HepG2 (cell line): ENCODE data around the gene USP32. TPM values are rescaled to one million over a fixed set of nuclear protein-coding genes. Genes with fewer than 3 reads are reported as not detected.

ENCODE experiments used
- AGO2 ChIP-seq: fragments of 200-400 bp; formaldehyde crosslinking; optimal IDR thresholded peaks from 2 replicates; pipeline ENCODE3; 2017; ENCODE audit warnings: mild to moderate bottlenecking, low read depth, low read length, moderate library complexity
- BORCS8-MEF2B ChIP-seq: sonication (generic); formaldehyde crosslinking; IDR thresholded peaks from 2 replicates; pipeline ENCODE4 v1.8.0; 2022; ENCODE audit warnings: mild to moderate bottlenecking, missing genetic modification reagents
- ETS1 ChIP-seq: sonication (generic); formaldehyde crosslinking; IDR thresholded peaks from 2 replicates; pipeline ENCODE4 v1.4.0; 2020; ENCODE audit warnings: missing genetic modification reagents
- EZH2 ChIP-seq: conservative IDR thresholded peaks from 2 replicates; pipeline ENCODE4 v1.6.1; 2012; ENCODE audit warnings: mild to moderate bottlenecking, low read depth, low read length, moderate library complexity
- MAFF ChIP-seq: IDR thresholded peaks from 2 replicates; pipeline ENCODE4 v1.6.1; 2011; ENCODE audit warnings: low read depth, low read length, improper control_type of control experiment
- PCBP1 ChIP-seq: fragments of 200-400 bp; formaldehyde crosslinking; IDR thresholded peaks from 2 replicates; pipeline ENCODE4 v1.6.1; 2017; ENCODE audit warnings: mild to moderate bottlenecking, low read depth, low read length, borderline replicate concordance
- RBM39 ChIP-seq: fragments of 200-400 bp; formaldehyde crosslinking; IDR thresholded peaks from one replicate; pipeline ENCODE4 v1.6.1; 2018; ENCODE audit warnings: antibody characterized with exemption, mild to moderate bottlenecking, low read depth, low read length; ENCODE audit not compliant: poor library complexity, severe bottlenecking
- TARDBP ChIP-seq: sonication (generic); formaldehyde crosslinking; IDR thresholded peaks from 2 replicates; pipeline ENCODE4 v1.8.0; 2022; ENCODE audit warnings: mild to moderate bottlenecking, missing genetic modification reagents
- TEAD3 ChIP-seq: optimal IDR thresholded peaks from 2 replicates; pipeline ENCODE3; 2016; ENCODE audit warnings: borderline replicate concordance
- TERF1 ChIP-seq: sonication (generic); formaldehyde crosslinking; IDR thresholded peaks from 2 replicates; pipeline ENCODE4 v1.8.0; 2022; ENCODE audit warnings: mild to moderate bottlenecking, missing genetic modification reagents, moderate library complexity
- TFDP1 ChIP-seq: IDR thresholded peaks from 2 replicates; pipeline ENCODE4 v1.6.1; 2016; ENCODE audit warnings: missing compliant biosample characterization, missing genetic modification reagents, borderline replicate concordance
- ZBED4 ChIP-seq: sonication (generic); formaldehyde crosslinking; IDR thresholded peaks from 2 replicates; pipeline ENCODE4 v1.4.0; 2020; ENCODE audit warnings: missing genetic modification reagents, borderline replicate concordance
- ZNF10 ChIP-seq: sonication (generic); formaldehyde crosslinking; IDR thresholded peaks from 2 replicates; pipeline ENCODE4 v1.4.0; 2020; ENCODE audit warnings: mild to moderate bottlenecking, low read depth, missing genetic modification reagents, borderline replicate concordance
- ZNF101 ChIP-seq: sonication (generic); formaldehyde crosslinking; IDR thresholded peaks from 2 replicates; pipeline ENCODE4 v1.4.0; 2020; ENCODE audit warnings: mild to moderate bottlenecking, low read depth, missing genetic modification reagents, borderline replicate concordance
- ZNF234 ChIP-seq: sonication (generic); formaldehyde crosslinking; conservative IDR thresholded peaks from 2 replicates; pipeline ENCODE4 v1.5.1; 2020; ENCODE audit warnings: mild to moderate bottlenecking, missing genetic modification reagents
- ZNF326 ChIP-seq: sonication (generic); formaldehyde crosslinking; IDR thresholded peaks from 2 replicates; pipeline ENCODE4 v1.4.0; 2020; ENCODE audit warnings: missing genetic modification reagents, borderline replicate concordance
- ZNF546 ChIP-seq: sonication (generic); formaldehyde crosslinking; conservative IDR thresholded peaks from 2 replicates; pipeline ENCODE4 v1.8.1; 2023; ENCODE audit warnings: mild to moderate bottlenecking, missing genetic modification reagents
- ZNF713 ChIP-seq: sonication (generic); formaldehyde crosslinking; IDR thresholded peaks from 2 replicates; pipeline ENCODE4 v1.4.0; 2020; ENCODE audit warnings: mild to moderate bottlenecking, missing genetic modification reagents
- ZNF816 ChIP-seq: sonication (generic); formaldehyde crosslinking; IDR thresholded peaks from 2 replicates; pipeline ENCODE4 v1.8.0; 2022; ENCODE audit warnings: missing genetic modification reagents, mild to moderate bottlenecking, borderline replicate concordance
- ZNF83 ChIP-seq: sonication (generic); formaldehyde crosslinking; IDR thresholded peaks from 2 replicates; pipeline ENCODE4 v1.4.0; 2020; ENCODE audit warnings: missing genetic modification reagents, mild to moderate bottlenecking, borderline replicate concordance
- ZNF878 ChIP-seq: sonication (generic); formaldehyde crosslinking; IDR thresholded peaks from 2 replicates; pipeline ENCODE4 v1.8.1; 2023; ENCODE audit warnings: mild to moderate bottlenecking, missing genetic modification reagents, moderate library complexity
- polyA plus RNA-seq, 8 experiments: library from polyadenylated mRNA; depleted of rRNA in 3 of 8; stranded (reverse) in 7 of 8; unstranded in 1 of 8; fragments of >200 nt; fragmentation: Illumina TruSeq in 4 of 8; extraction: Trizol in 4 of 8; gene quantifications; 2 replicates each; pipeline versions ENCODE4 v1.2.1 to v1.2.3, GENCODE V29; 2011 to 2016; ENCODE audit warnings: low read depth in 4 of 8, missing spikeins in 1 of 8, mixed read lengths in 1 of 8; ENCODE audit not compliant: insufficient read depth in 1 of 8
- total RNA-seq, 5 experiments: library from RNA; depleted of rRNA; stranded (reverse); fragments of >200 nt; fragmentation: Illumina TruSeq; extraction: Trizol; gene quantifications; 2 replicates each; pipeline ENCODE4 v1.2.3, GENCODE V29; 2016; ENCODE audit warnings: low read depth in 1 of 5

The USP32 gene
- total and polyA plus RNA-seq, 2 of the 13 experiments (the other 11 are each of a cell fraction or from before 2014, with no cell fraction given), result 24.9 to 39.9 TPM

GRCh38 chr17:60139438-60140285, 252.3 kb downstream of the USP32 start (continued):
- TF ChIP-seq MAFF (no peak), TARDBP (CRISPR knock-in tag) (peak; percentile 86), AGO2 (no peak), ZBED4 (peak; percentile 91), ZNF878 (CRISPR knock-in tag) (peak; percentile 68; the same call in 1 of the 2 replicates), ZNF101 (no peak), PCBP1 (0 out of 2 replicates have a peak, but pooled peaks have one; percentile 71), RBM39 (peak; percentile 33), ZNF546 (CRISPR knock-in tag) (peak; percentile 91), ZNF326 (no peak), ETS1 (CRISPR knock-in tag) (peak; percentile 94), ZNF713 (CRISPR knock-in tag) (no peak), TEAD3 (CRISPR knock-in tag) (peak; percentile 90), EZH2 (no peak; the same call in 1 of the 2 replicates), ZNF83 (CRISPR knock-in tag) (peak; percentile 95; the same call in 1 of the 2 replicates), ZNF234 (peak; percentile 96), ZNF10 (no peak), TERF1 (peak; percentile 58; the same call in 1 of the 2 replicates), TFDP1 (CRISPR knock-in tag) (peak; percentile 73; the same call in 1 of the 2 replicates), BORCS8-MEF2B (CRISPR knock-in tag) (peak; percentile 100), ZNF816 (no peak; the same call in 1 of the 2 replicates)
